GM21447 (cell line): ENCODE measurements around the gene PHF11.
A peak's percentile ranks its signal among the peaks of the same experiment; 100 is the strongest.
"Not testable (repeated sequence)": the region's sequence is repeated elsewhere in the genome, so short reads cannot be mapped to it uniquely, and the experiment has no call there.

Experiments used
- ATAC-seq: cut with Tn5 transposase; IDR thresholded peaks from one replicate; pipeline ENCODE4 v1.9.1; 2021; ENCODE audit not compliant: unreplicated experiment

The PHF11 gene

DNA sequence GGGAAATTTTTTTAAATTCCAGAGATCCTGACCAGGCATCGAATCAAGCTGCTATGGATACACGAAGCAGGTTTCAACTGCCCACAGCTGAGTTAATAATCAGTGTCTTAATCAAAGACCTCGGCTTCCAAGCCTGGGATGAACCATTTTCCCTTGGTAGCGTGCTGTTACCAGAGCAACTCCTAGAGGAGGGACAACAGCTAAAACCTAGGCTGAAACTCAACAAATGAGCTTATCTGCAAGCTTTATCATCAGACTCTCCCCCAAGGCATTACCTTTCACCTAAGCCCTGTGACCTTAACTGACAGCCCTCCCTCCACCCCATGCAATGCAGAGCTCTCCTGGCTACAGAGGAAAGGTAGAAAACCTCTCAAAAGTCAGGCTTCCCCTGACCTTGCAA, 49.9 kb downstream of the PHF11 start:
- ATAC-seq = no peak

DNA sequence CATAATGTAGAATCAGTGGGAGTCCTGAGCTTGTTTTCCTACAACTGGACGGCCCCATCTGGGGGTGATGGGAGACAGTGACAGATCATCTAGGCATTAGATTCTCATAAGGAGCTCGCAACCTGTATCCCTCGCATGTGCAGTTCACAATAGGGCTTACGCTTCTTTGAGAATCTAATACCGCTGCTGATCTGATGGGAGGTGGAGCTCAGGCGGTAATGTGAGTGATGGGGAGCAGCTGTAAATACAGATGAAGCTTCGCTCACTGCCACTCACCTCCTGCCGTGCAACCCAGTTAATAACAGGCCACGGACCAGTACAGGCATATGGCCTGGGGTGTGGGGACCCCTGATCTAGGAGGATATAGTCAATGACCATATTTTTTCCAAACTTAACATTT, 50.8 kb downstream of the PHF11 start:
- ATAC-seq = no peak

- no peak for ATAC-seq
Measured at GRCh38 chr13:49549289-49549688, 53.5 kb downstream of the PHF11 start.

DNA sequence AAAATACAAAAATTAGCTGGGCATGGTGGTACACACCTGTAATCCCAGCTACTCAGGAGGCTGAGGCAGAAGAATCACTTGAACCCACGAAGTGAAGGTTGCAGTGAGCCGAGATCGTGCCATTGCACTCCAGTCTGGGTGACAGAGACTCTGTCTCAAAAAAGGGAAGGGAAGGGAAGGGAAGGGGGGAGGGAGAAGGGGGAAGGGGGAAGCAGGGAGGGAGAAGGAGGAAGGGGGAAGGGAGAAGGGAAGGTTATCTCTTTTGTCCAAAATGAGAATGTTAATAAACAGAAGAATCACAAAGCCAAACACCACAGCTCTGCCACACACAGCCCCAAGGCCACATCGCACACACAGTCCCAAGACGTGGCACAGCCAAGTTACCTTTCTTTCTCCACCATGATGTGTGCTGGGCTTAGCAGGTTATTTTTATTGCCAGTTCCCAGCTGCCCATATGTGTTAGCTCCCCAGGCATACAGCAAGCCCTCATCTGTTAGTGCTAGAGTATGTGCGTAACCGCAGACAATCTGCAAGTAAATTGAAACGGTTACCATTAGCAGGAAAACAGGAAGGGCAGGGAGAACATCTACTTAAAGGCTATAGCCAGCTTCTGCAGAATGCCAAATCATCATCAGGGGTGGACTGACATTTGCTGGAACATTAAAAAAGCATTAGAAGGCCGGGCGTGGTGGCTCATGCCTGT, 55.3 kb downstream of the PHF11 start:
- ATAC-seq = no peak

GRCh38 chr13:49553888-49554287, 58.1 kb downstream of the PHF11 start:
- no peak for ATAC-seq

DNA sequence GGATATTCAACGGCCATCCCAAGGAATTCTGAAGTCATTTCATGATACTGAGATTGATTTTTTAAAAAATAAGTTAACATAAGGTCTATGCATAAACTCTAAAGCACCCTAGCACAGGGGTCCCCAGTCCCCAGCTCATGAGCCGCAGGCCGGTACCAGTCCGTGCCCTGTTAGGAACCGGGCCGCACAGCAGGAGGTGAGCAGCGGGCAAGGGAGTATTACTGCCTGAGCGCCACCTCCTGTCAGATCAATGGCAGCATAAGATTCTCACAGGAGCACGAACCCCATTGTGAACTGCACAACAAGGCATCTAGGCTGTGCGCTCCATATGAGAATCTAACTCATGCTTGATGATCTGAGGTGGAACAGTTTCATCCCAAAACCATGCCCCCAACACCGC, 58.6 kb downstream of the PHF11 start:
- no peak for ATAC-seq

DNA sequence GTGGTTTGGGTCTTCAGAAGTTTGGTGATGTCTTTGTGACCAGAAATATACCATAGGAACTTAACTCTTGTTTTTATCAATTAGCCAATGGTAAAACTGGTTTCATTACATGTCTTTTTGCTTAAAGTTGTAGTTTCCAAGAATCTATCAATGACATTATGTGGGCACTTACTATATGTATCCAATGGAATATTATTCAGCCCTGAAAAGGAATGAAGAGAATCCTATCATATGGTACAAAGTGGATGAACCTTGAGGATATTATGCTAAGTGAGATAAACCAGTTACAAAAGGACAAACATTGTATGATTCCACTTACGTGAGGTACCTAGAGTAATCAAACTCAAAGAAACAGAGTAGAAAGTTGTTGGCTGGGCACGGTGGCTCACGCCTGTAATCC, 63.3 kb downstream of the PHF11 start:
- no peak for ATAC-seq

DNA sequence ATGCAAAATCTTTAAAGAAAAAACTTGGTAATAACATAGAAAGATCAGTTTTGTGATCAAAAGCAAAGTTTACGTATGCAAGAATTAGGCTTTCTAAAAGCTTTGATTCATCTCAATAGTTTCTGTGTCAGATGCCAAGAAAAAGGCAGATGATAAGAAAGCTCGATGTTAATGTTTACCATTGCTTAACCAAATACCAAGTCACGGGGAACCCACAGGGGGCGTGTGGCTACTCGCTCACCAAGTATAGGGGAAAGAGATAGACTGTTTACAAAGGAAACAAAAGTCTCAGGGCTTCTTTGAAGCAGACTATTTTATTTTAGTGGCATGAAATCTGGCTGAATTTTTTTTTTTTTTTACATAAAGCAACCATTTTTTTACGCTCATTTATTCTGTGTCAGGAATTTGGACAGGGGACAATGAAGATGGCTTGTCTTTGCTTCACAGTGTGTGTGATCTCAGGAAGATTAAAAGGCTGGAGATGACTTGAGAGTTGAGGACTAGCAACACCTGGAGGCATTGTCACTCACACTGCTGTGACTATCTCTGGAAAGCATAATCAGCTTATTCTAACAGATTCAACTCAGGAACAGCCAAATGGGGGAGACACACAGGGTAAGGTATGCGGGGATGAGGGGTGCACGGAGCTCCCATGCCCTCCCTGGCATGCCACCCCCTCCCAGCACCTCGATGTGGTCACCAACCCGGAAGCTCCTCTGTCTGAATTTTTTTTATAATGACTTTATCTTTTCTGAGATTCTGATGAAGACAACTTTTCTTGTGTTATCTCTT, 64.7 kb downstream of the PHF11 start:
- ATAC-seq = no peak

DNA sequence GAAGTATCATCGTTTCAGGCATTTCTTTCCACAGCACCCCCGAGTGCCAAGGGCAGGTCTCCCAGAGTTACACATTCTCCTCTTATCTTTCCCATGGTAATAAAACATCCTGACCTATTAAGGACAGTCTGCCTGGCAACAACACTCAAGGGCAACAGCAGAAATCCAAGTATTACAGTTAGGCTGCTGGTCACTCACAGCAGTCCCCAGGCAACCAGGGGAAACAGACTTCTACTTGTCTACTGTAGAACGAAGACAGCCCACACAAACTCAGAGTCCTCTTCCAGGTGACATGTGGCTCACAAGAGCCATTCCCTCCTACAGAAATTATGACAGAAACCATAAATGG, 65.3 kb downstream of the PHF11 start:
- no peak for ATAC-seq

DNA sequence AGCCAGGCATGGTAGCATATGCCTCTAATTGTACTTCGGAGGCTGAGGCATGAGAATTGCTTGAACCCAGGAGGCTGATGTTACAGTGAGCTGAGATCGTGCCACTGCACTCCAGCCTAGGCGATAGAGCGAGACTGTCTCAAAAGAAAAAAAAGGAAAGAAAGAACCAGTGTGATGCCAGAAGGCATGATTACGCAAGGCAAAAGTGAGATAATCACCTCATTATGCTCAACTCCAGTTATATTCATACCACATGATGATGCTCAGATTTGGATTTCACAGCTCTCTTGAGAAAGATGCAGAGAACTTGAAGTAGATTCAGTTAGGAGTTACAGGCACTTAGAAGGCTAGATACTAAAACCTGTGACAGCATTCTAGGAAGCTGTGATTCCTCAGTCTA, 67.8 kb downstream of the PHF11 start:
- no peak for ATAC-seq

GRCh38 chr13:49565461-49565860, 69.7 kb downstream of the PHF11 start:
- ATAC-seq = not testable (repeated sequence)

DNA sequence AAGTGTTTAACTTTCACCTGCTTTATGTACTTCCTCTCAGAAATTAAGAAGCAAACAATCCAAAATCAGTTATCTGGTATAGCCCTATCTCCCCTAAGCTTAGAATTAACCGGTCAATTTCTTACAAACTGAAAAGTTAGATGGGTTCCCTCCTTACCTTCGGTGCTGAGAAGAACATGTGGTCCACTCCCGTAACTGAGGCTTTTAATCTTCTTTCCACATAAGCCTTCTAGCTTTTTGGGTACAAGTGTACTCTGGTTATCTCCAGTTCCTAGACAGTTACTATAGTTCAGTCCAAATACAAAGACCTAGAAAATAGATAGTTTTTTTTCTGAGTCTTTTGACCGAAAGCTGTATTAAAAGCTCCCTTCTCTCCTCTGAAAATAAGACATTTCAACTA, 70.7 kb downstream of the PHF11 start:
- ATAC-seq = no peak

DNA sequence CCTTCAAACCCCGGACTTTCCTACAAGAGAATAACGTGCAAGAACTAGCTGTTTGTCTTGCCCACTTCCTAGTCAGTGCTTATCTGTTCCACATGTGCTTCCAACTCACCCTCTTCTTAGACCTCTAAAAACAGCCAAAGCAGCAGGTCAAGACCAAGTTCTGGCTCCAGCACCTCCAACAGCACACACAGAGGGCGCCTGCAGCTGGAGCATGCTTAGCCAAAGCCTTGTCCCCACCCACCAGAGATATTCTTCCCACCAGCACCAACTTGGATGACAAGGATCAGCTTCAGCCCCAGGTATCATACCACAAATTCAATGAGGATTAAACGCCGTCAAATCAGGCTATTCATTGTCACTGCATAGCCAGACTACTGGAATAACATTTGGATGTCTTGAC, 71.7 kb downstream of the PHF11 start:
- ATAC-seq = no peak

DNA sequence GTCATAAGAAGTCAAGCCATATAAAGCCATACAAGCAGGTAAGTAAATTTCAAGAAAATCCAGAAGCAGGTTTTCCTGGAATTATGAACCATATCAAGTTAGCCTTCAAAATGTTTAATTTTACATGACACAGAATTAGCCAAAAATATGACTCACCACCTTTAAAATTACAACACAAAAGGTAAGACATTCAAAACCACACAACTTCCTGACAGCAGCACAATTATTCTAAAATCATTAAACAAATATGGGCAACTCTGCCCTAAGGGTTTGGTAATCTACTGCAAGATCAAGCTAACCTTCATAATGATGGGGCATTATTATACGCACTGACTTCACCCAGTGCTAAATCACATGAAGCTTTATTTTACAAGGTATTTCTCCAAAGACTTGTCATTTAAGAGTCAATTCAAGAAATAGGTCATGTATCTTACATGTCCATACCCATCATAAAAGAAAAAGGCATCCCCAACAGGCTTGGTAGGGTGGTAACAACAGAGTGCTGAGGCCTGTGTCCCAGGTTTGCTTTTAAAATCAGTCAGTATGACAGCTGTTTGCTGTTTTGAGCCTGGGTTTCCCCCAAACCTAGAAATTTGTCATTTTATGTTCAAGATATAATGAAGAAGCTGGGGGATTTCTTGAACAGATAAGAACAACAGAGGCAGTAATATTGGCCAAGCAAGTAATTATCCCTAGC, 74.4 kb downstream of the PHF11 start:
- no peak for ATAC-seq

GRCh38 chr13:49571299-49572240, 75.8 kb downstream of the PHF11 start:
- ATAC-seq = peak; percentile 54
